Common myeloid progenitor, CD34-positive (primary cell): ENCODE measurements around the gene NRCAM.
"Not testable (repeated sequence)": the region's sequence is repeated elsewhere in the genome, so short reads cannot be mapped to it uniquely, and the experiment has no call there.

Experiments
- CTCF ChIA-PET: fragments of 350-600 bp; sonication (Branson Sonifier 250); formaldehyde crosslinking; loops from one replicate; lab custom pipeline; 2021; ENCODE audit warnings: antibody characterized with exemption; lab: Charles Lee
- POLR2A ChIA-PET: fragments of 350-600 bp; sonication (Branson Sonifier 250); formaldehyde crosslinking; loops from one replicate; lab custom pipeline; 2021; ENCODE audit warnings: antibody characterized with exemption; lab: Charles Lee
- DNase-seq, 3 donors: peaks; one replicate each; pipeline versions ENCODE4 v3.0.0 to v3.0.0-alpha.2; 2013
- H3K27ac ChIP-seq, 2 experiments: 1 replicate in 1 of 2; 2 replicates in 1 of 2; pipeline ENCODE4 v1.7.0; 2013; ENCODE audit warnings: inconsistent platforms in 2 of 2, low read length in 2 of 2, mild to moderate bottlenecking in 2 of 2, low read depth in 1 of 2, moderate library complexity in 1 of 2; ENCODE audit not compliant: severe bottlenecking in 2 of 2, insufficient read depth in 1 of 2, poor library complexity in 1 of 2
- H3K27me3 ChIP-seq, 5 experiments: replicated peaks in 2 of 5; 1 replicate in 3 of 5; 2 replicates in 2 of 5; pipeline versions ENCODE4 v1.6.1 to v1.7.0; 2013; ENCODE audit warnings: low read length in 4 of 5, mild to moderate bottlenecking in 2 of 5, moderate library complexity in 2 of 5, inconsistent platforms in 1 of 5; ENCODE audit not compliant: insufficient read depth in 5 of 5, control insufficient read depth in 4 of 5
- H3K36me3 ChIP-seq, 4 experiments: 1 replicate in 2 of 4; 2 replicates in 2 of 4; pipeline versions ENCODE4 v1.6.1 to v1.7.0; 2013; ENCODE audit warnings: low read length in 3 of 4, control low read depth in 1 of 4, mild to moderate bottlenecking in 1 of 4; ENCODE audit not compliant: control insufficient read depth in 4 of 4, insufficient read depth in 4 of 4
- H3K4me1 ChIP-seq, 4 experiments: 1 replicate in 3 of 4; 2 replicates in 1 of 4; pipeline versions ENCODE4 v1.6.1 to v1.7.1; 2013; ENCODE audit warnings: low read length in 3 of 4, mild to moderate bottlenecking in 3 of 4, control low read depth in 1 of 4, inconsistent platforms in 1 of 4, moderate library complexity in 1 of 4; ENCODE audit not compliant: control insufficient read depth in 4 of 4, insufficient read depth in 4 of 4; ENCODE audit errors: control extremely low read depth in 1 of 4
- H3K4me3 ChIP-seq, 7 experiments: 1 replicate in 4 of 7; 2 replicates in 3 of 7; pipeline versions ENCODE4 v1.5.1 to v1.7.0; 2013; ENCODE audit warnings: mild to moderate bottlenecking in 7 of 7, low read length in 6 of 7, moderate library complexity in 6 of 7, inconsistent platforms in 2 of 7, low read depth in 2 of 7, control low read depth in 1 of 7; ENCODE audit not compliant: insufficient read depth in 4 of 7, control insufficient read depth in 1 of 7; ENCODE audit errors: extremely low read depth in 1 of 7
- H3K9me3 ChIP-seq, 5 experiments: 1 replicate in 4 of 5; 2 replicates in 1 of 5; pipeline versions ENCODE4 v1.6.1 to v1.7.1; 2013; ENCODE audit warnings: low read length in 4 of 5, mild to moderate bottlenecking in 2 of 5, inconsistent platforms in 1 of 5, low read depth in 1 of 5, moderate library complexity in 1 of 5; ENCODE audit not compliant: control insufficient read depth in 4 of 5, insufficient read depth in 2 of 5; ENCODE audit errors: control extremely low read depth in 1 of 5
- WGBS: methylation state at CpG from one replicate; pipeline ENCODE4 v1.1.5; 2013; ENCODE audit not compliant: insufficient coverage; 5-methylcytosine and 5-hydroxymethylcytosine counted together

Gene NRCAM

GRCh38 chr7:108393097-108393496 is 63.1 kb downstream of the NRCAM start:
- H3K4me1 ChIP-seq, H3K4me3 ChIP-seq, POLR2A ChIA-PET, CTCF ChIA-PET, H3K36me3 ChIP-seq, H3K9me3 ChIP-seq, DNase-seq, H3K27ac ChIP-seq: not testable (repeated sequence)
- H3K27me3 ChIP-seq: peaks cover 2 to 35% (median 11%) of the 10 kb centered on the region in 5 experiments
- 70% methylated on average over 6 of the region's 10 CpGs for WGBS

GRCh38 chr7:108387686-108388085 is 68.5 kb downstream of the NRCAM start:
- H3K36me3 ChIP-seq, POLR2A ChIA-PET, CTCF ChIA-PET, H3K27ac ChIP-seq, H3K4me3 ChIP-seq, DNase-seq, H3K4me1 ChIP-seq, H3K9me3 ChIP-seq: not testable (repeated sequence)
- H3K27me3 ChIP-seq: peaks cover 2 to 24% (median 16%) of the 10 kb centered on the region in 5 experiments
- WGBS: no CpG with 5 or more reads among the region's 2 CpGs

- H3K27ac ChIP-seq: no peak overlapping the region
- H3K9me3 ChIP-seq: no peaks in the 10 kb centered on the region
- ChIA-PET CTCF (interaction anchor here (0.7 to 0.9 kb wide), 2 partner anchors 17 to 28 kb away, joined by 3 read pairs; no protein-coding TSS in a partner anchor), POLR2A (no interaction called here)
- no peak for DNase-seq
- H3K27me3 ChIP-seq: peaks cover 4 to 32% (median 18%) of the 10 kb centered on the region in 5 experiments
- no peak overlapping the region for H3K4me3 ChIP-seq
- no peaks in the 10 kb centered on the region for H3K36me3 ChIP-seq
- H3K4me1 ChIP-seq: no peaks in the 10 kb centered on the region
- 80% methylated on average over 1 of the region's 2 CpGs for WGBS
These were observed 70.3 kb downstream of the NRCAM start for GRCh38 chr7:108385834-108386422.

GRCh38 chr7:108384716-108385483 is 71.3 kb downstream of the NRCAM start:
- peak; percentile 10 to 12 (median 10) for DNase-seq
- Histone ChIP-seq H3K4me1 (no peaks in the 10 kb centered on the region), H3K27me3 (peaks cover 5 to 39% (median 23%) of the 10 kb centered on the region in 5 experiments), H3K27ac (no peak overlapping the region), H3K36me3 (no peaks in the 10 kb centered on the region), H3K4me3 (no peak overlapping the region), H3K9me3 (no peaks in the 10 kb centered on the region)
- ChIA-PET POLR2A (no interaction called here), CTCF (interaction anchor here (0.6 to 2.2 kb wide), 7 partner anchors 9 to 135 kb away, joined by 3 to 6 read pairs (median 3); no protein-coding TSS in a partner anchor)
- no CpG with 5 or more reads among the region's 5 CpGs for WGBS

- H3K4me1 ChIP-seq: no peaks in the 10 kb centered on the region
- WGBS: no CpG with 5 or more reads among the region's 1 CpG
- POLR2A ChIA-PET: no interaction called here
- DNase-seq: no peak
- no peaks in the 10 kb centered on the region for H3K9me3 ChIP-seq
- no peak overlapping the region for H3K27ac ChIP-seq
- H3K36me3 ChIP-seq: no peaks in the 10 kb centered on the region
- CTCF ChIA-PET: interaction anchor here (2.2 kb wide), 1 partner anchor 9 kb away, joined by 6 read pairs; no protein-coding TSS in a partner anchor
- no peak overlapping the region for H3K4me3 ChIP-seq
- H3K27me3 ChIP-seq: peaks cover 5 to 48% (median 27%) of the 10 kb centered on the region in 5 experiments
These were observed 73.3 kb downstream of the NRCAM start for GRCh38 chr7:108382932-108383331.

GRCh38 chr7:108380517-108380916 is 75.7 kb downstream of the NRCAM start:
- no peak overlapping the region for H3K27ac ChIP-seq
- no peak overlapping the region for H3K4me3 ChIP-seq
- CTCF ChIA-PET: no interaction called here
- H3K4me1 ChIP-seq: no peaks in the 10 kb centered on the region
- H3K9me3 ChIP-seq: no peaks in the 10 kb centered on the region
- H3K36me3 ChIP-seq: no peaks in the 10 kb centered on the region
- POLR2A ChIA-PET: no interaction called here
- no peak for DNase-seq
- peaks cover 5 to 51% (median 35%) of the 10 kb centered on the region in 5 experiments for H3K27me3 ChIP-seq

GRCh38 chr7:108376206-108376605 is 80.0 kb downstream of the NRCAM start:
- POLR2A ChIA-PET: no interaction called here
- CTCF ChIA-PET: interaction anchor here (1.9 to 2.0 kb wide), 2 partner anchors 11 to 77 kb away, joined by 5 read pairs; no protein-coding TSS in a partner anchor
- no peak for DNase-seq

More at GRCh38 chr7:108376206-108376605, 80.0 kb downstream of the NRCAM start:
- no peak overlapping the region for H3K27ac ChIP-seq
- no peaks in the 10 kb centered on the region for H3K4me1 ChIP-seq
- H3K9me3 ChIP-seq: peaks cover 0 to 4% (median 0%) of the 10 kb centered on the region in 5 experiments
- peaks cover 3 to 35% (median 17%) of the 10 kb centered on the region in 5 experiments for H3K27me3 ChIP-seq
- H3K36me3 ChIP-seq: no peaks in the 10 kb centered on the region
- no peak overlapping the region for H3K4me3 ChIP-seq
